IPS-15b (cell line): ENCODE measurements around the gene PPP2R1A.

Experiments used
- H3K27me3 ChIP-seq: one replicate; pipeline ENCODE4 v1.6.1; 2013; ENCODE audit warnings: low read length; ENCODE audit not compliant: control insufficient read depth, insufficient read depth
- H3K36me3 ChIP-seq: one replicate; pipeline ENCODE4 v1.6.1; 2013; ENCODE audit warnings: low read length; ENCODE audit not compliant: control insufficient read depth, insufficient read depth
- H3K4me1 ChIP-seq: one replicate; pipeline ENCODE4 v1.6.1; 2013; ENCODE audit warnings: mild to moderate bottlenecking, low read length; ENCODE audit not compliant: control insufficient read depth, insufficient read depth
- H3K4me3 ChIP-seq: one replicate; pipeline ENCODE4 v1.5.1; 2013; ENCODE audit warnings: low read depth, low read length
- H3K9ac ChIP-seq: one replicate; pipeline ENCODE4 v1.6.1; 2013; ENCODE audit warnings: low read depth, mild to moderate bottlenecking, low read length
- H3K9me3 ChIP-seq: one replicate; pipeline ENCODE4 v1.6.1; 2013; ENCODE audit warnings: mild to moderate bottlenecking, low read length; ENCODE audit not compliant: control insufficient read depth, insufficient read depth

PPP2R1A gene

DNA sequence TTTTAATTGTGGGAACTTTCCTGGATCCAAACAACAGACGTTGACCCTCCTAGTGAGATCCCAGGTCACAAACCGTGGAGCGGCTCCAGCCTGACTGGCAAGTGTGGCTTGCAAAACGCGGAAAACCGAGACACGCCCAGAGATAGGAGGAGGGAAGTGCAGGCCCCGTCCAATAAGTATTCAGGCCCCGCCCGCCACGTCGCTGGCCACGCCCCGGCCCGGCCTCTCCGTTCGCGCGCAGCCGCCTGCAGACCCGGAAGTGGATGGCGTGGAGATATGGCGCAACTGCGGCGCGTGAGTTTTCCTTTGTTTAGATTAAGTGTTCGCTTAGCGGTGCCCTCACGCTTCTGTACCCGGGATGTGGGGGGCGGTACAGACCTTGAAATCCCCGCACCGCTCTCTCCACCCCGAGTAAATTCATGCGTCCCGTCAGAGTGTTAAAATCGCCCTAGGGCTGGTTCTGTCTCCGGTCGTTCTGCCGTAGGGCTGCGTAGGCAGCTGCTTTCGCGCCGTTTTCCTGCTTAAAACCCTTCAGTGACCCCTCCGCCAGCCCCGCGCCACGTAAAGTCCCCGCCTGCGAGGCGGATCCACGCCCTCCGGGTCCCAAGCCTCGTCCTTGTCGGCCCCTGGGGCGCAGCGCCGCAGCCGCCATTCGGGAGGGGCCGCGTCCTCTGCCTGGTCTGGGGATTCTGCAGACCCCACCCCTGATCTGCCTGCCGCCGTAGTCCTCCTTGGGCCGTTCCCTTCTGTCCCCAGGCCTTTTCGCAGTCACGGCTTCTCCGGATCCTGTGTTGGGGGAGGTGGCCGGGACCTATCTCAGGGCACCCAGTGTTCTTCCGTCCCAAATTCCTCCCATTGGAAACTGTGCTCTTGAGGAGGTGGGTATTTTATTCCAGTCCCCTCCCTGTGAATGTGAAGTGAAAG is 79.7 kb downstream of the PPP2R1A start, which contains the start of gene ZNF766:
ZNF766 (plus strand) TSS at position 250 of the 924 bp plus-strand sequence; CDS start at position 277, 27 bp downstream.
- Histone ChIP-seq H3K27me3 (no peaks in the 10 kb centered on the region), H3K36me3 (peaks cover 11% of the 10 kb centered on the region), H3K9me3 (no peaks in the 10 kb centered on the region), H3K9ac (peak within 1 kb of the TSS; percentile 100), H3K4me1 (peaks cover 2% of the 10 kb centered on the region), H3K4me3 (peak within 1 kb of the TSS; percentile 99)

DNA sequence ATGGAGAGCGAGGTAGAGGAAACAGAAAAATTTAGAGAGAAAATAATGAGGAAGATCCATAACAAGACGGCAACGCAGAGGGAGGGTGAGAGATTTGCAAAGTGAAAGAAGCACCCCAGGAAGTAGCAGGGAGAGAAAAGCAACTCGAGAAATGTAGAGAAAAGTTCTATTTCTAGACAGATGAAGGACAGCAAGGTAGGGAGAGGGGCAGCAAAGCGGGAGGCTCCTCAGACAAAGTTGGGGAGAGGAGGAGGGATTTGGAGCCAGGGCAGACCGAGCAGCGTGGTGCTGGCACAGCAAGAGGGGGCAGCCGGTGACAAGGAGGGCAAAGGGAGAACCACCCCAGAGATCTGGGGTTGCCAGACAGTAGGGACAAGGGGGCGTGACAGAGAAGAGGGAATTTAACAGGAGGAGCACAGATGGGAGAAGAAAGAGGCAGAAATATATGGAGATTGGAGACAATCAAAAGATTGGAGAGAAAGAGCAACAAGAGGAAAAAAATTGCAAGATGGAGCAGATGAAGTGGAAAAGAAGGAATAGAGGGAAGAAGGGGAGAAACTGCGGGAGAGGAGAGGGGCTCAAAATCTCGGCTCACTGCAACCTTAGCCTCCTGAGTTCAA is 80.5 kb downstream of the PPP2R1A start:
- H3K9me3 ChIP-seq, result no peaks in the 10 kb centered on the region
- H3K4me1 ChIP-seq, result peaks cover 2% of the 10 kb centered on the region
- peak overlapping the region; percentile 100 for H3K9ac ChIP-seq
- peaks cover 11% of the 10 kb centered on the region for H3K36me3 ChIP-seq
- no peaks in the 10 kb centered on the region for H3K27me3 ChIP-seq
- peak overlapping the region; percentile 99 for H3K4me3 ChIP-seq

GRCh38 chr19:52273301-52273700 is 83.4 kb downstream of the PPP2R1A start:
- H3K9me3 ChIP-seq, result no peaks in the 10 kb centered on the region
- peaks cover 10% of the 10 kb centered on the region for H3K4me1 ChIP-seq
- H3K36me3 ChIP-seq, result peaks cover 11% of the 10 kb centered on the region
- no peak overlapping the region for H3K4me3 ChIP-seq
- no peak overlapping the region for H3K9ac ChIP-seq
- H3K27me3 ChIP-seq, result no peaks in the 10 kb centered on the region

DNA sequence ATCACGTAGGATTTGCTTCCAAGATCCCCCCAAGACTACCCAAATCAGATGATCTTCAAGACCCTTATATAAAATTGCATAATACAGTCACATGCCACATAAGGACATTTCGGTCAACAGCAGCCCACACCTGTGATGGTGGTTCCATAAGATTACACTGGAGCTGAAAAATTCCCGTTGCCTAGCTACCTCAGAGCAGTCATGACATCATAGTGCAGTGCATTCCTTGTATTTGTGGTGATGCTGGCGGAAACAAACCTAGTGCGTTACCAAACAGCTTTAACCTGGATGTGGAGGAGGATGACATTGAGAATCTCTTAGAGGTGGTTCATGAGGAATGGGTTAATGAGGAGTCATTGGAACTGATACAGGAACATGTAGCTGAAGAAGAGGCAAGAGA is 84.3 kb downstream of the PPP2R1A start:
- H3K36me3 ChIP-seq, result peaks cover 11% of the 10 kb centered on the region

DNA sequence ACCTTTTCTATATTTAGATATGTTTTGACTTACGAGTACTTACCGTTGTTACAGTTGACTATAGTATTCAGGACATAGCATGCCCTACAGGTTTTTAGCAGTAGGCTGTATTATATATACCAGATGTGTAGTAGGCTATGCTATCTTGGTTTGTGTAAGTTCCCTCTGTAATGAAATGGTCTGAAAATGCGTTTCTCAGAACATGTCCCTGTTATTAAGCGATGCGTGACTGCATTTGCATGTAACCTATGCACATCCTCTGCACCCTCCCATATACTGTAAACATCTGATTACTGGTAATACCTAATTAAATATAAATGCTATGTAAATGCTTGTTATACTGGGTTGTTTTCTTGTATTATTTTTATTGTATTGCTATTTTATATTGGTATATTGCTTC is 86.1 kb downstream of the PPP2R1A start:
- no peak overlapping the region for H3K4me3 ChIP-seq
- H3K9me3 ChIP-seq, result no peaks in the 10 kb centered on the region
- peaks cover 11% of the 10 kb centered on the region for H3K36me3 ChIP-seq
- no peaks in the 10 kb centered on the region for H3K27me3 ChIP-seq
- no peak overlapping the region for H3K9ac ChIP-seq
- H3K4me1 ChIP-seq, result peaks cover 10% of the 10 kb centered on the region

More for the DNA sequence above, 84.3 kb downstream of the PPP2R1A start:
- no peaks in the 10 kb centered on the region for H3K27me3 ChIP-seq
- no peak overlapping the region for H3K9ac ChIP-seq
- H3K9me3 ChIP-seq, result no peaks in the 10 kb centered on the region
- H3K4me1 ChIP-seq, result peaks cover 10% of the 10 kb centered on the region
- H3K4me3 ChIP-seq, result no peak overlapping the region

DNA sequence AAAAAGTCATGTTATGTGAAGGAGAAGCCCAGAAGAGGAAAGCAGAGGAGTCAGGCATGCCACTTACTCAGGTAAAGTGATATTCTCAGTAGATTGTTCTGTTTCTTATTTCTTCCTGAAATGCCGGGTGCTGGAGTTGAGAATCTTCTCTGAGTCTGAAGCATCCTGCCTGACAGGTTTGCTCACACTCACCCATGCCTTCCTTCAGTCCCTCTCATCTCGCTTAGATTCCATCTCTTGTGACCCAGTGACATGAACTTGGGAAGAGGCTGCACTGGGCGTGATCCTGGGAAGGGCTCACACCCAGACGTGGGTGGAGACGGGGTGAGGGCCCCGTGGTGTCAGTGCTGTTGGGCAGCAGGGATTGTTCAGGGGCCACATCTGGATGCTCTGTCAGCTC is 87.6 kb downstream of the PPP2R1A start:
- Histone ChIP-seq H3K9ac (no peak overlapping the region), H3K36me3 (peaks cover 7% of the 10 kb centered on the region), H3K4me1 (peaks cover 10% of the 10 kb centered on the region), H3K4me3 (no peak overlapping the region), H3K27me3 (no peaks in the 10 kb centered on the region), H3K9me3 (no peaks in the 10 kb centered on the region)
